Effector memory CD4-positive, alpha-beta T cell (primary cell): ENCODE data around the gene ARHGEF1.

Experiments
- DNase-seq, 3 donors: peaks; one replicate each; pipeline ENCODE4 v3.0.0-alpha.2; 2020
- H3K27ac ChIP-seq: 2 replicates; pipeline ENCODE4 v1.7.0; 2013; ENCODE audit warnings: mild to moderate bottlenecking, low read length, moderate library complexity; ENCODE audit not compliant: insufficient read depth, poor library complexity, severe bottlenecking
- H3K27me3 ChIP-seq: replicated peaks from 2 replicates; pipeline ENCODE4 v1.7.0; 2013; ENCODE audit warnings: mild to moderate bottlenecking, low read length; ENCODE audit not compliant: insufficient read depth, control insufficient read depth, poor library complexity, severe bottlenecking
- H3K36me3 ChIP-seq: 2 replicates; pipeline ENCODE4 v1.7.0; 2013; ENCODE audit warnings: mild to moderate bottlenecking, low read length, moderate library complexity; ENCODE audit not compliant: control insufficient read depth, insufficient read depth
- H3K4me1 ChIP-seq: 2 replicates; pipeline ENCODE4 v1.7.0; 2013; ENCODE audit warnings: low read length, mild to moderate bottlenecking; ENCODE audit not compliant: control insufficient read depth, insufficient read depth, poor library complexity, severe bottlenecking
- H3K4me3 ChIP-seq: 2 replicates; pipeline ENCODE4 v1.7.0; 2013; ENCODE audit warnings: low read length, low read depth, mild to moderate bottlenecking; ENCODE audit not compliant: insufficient read depth, poor library complexity, severe bottlenecking
- H3K9me3 ChIP-seq: 2 replicates; pipeline ENCODE4 v1.7.0; 2013; ENCODE audit warnings: mild to moderate bottlenecking, low read length, moderate library complexity; ENCODE audit not compliant: control insufficient read depth

ARHGEF1 gene

DNA sequence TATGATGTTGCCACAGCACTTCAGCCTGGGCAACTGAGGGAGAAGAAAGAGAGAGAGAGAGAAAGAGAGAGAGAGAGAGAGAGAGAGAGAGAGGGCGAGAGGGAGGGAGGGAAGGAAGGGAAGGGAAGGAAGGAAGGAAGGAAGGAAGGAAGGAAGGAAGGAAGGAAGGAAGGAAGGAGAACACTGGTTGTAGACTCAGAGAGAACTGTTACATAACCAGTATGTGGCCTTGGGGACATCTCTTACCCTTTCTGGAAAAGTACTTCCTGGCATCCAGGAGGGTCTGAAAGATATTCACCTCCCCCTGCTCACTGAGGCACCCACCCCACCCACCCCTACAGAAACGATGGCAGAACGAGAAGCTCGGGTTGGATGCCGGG, 2.7 kb upstream of the ARHGEF1 start:
- Histone ChIP-seq H3K4me3 (no peak overlapping the region), H3K36me3 (no peaks in the 10 kb centered on the region), H3K4me1 (peaks cover 78% of the 10 kb centered on the region), H3K27me3 (no peaks in the 10 kb centered on the region), H3K27ac (peak overlapping the region; percentile 7), H3K9me3 (no peaks in the 10 kb centered on the region)
- no peak for DNase-seq

GRCh38 chr19:41883463-41883820, 458 bp downstream of the ARHGEF1 start:
- Histone ChIP-seq H3K27ac (peak overlapping the region; percentile 92), H3K4me1 (peaks cover 77% of the 10 kb centered on the region), H3K4me3 (peak overlapping the region; percentile 80)

DNA sequence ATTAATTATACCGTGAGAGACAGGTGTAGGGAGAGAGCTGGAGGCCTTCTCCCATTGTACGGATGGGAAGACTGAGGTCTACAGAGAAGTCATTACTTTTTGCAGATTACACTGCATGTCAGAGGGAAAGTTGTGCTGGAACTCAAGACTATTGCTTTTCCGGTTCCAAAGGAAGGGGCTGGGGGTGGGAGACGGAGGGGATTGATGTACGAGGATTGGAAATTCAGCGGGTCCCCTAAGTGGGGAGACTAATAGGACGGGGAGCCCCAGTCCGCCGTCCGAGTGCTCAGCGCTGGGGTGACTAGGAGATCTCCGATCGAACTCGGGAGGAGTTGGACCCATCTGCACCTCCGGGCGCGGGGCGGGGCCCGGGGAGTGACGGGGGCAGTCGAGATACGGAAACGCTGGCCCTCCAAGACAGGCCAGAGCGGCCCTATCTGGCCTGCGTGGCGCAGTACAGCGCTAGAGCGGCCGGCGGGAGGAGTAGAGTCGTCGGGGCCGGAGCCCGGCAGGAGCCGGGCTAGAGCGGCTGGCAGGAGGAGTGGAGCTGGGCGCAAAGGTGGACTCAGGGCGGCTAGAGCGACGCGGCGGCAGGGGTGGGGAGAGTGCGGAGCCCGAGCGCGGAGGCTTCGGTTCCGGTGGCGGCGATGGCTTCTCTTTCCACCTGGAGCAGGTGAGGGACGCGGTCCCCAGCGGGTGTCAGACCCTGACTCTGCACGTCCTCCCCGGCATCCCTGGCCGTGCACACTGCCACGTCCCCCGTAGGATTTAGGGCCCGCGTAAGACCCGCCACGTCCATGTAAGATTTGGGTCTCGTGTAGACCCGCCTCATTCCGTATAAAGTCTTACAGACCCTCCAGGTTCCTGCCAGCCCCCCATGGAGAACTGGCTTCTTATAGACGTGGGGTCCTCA, 1.1 kb downstream of the ARHGEF1 start:
- peak; percentile 69 to 76 (median 73) for DNase-seq
- Histone ChIP-seq H3K4me1 (peaks cover 77% of the 10 kb centered on the region), H3K36me3 (peaks cover 7% of the 10 kb centered on the region), H3K27me3 (no peaks in the 10 kb centered on the region), H3K9me3 (no peaks in the 10 kb centered on the region), H3K27ac (peak overlapping the region; percentile 92), H3K4me3 (peak overlapping the region; percentile 80)

More at GRCh38 chr19:41883463-41883820, 458 bp downstream of the ARHGEF1 start:
- Histone ChIP-seq H3K36me3 (peaks cover 3% of the 10 kb centered on the region), H3K27me3 (no peaks in the 10 kb centered on the region), H3K9me3 (no peaks in the 10 kb centered on the region)
- DNase-seq: no peak

DNA sequence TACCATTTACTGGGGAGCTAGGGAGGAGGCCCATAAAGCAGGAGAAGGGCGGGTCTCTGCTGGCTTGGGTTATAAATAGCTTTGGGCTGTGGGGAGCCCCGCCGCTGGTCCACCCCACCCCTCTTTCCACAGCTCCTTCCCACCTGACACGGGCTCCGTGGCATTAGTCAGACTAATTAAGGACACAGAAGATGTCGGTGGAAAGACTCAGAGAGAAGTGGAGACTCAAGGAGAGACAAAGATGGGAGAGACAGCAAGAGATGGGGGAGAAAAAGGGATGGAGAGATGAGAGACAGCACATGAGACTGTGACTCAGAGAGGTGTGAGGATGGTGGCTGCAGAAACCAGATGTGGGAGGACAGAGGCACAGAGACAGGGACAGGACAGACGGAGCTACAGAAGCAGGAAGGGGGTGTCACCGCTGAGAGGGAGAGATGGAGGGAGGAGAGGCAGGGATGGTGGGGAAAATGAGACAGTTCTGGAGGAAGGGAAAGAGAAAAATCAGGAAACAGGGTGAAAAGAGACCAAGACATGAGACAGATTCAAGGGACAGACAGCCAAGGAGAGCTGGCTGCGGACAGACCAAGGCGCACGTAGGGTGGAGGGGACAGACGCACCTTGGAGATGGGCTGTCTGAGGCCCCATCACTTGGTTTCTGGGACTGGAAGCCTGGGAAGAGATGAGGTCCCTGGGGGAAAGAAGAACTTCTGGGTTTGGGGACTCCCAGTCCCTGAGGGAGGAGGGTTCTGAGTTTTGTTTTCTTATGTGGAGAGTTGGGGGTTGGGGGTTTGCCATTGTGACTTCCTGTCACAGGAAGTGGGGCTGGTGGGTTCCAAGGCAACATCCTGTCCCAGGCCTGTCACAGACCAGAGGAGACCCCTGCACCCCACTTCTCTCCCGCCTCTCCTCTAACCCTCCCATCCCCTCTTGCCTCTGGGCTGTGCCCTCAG, 4.1 kb downstream of the ARHGEF1 start:
- no peaks in the 10 kb centered on the region for H3K9me3 ChIP-seq
- H3K27me3 ChIP-seq: no peaks in the 10 kb centered on the region
- peak overlapping the region; percentile 92 for H3K27ac ChIP-seq
- H3K36me3 ChIP-seq: peaks cover 28% of the 10 kb centered on the region
- H3K4me3 ChIP-seq: peak overlapping the region; percentile 64
- peaks cover 68% of the 10 kb centered on the region for H3K4me1 ChIP-seq
- DNase-seq: peak; percentile 53 to 64 (median 55)

DNA sequence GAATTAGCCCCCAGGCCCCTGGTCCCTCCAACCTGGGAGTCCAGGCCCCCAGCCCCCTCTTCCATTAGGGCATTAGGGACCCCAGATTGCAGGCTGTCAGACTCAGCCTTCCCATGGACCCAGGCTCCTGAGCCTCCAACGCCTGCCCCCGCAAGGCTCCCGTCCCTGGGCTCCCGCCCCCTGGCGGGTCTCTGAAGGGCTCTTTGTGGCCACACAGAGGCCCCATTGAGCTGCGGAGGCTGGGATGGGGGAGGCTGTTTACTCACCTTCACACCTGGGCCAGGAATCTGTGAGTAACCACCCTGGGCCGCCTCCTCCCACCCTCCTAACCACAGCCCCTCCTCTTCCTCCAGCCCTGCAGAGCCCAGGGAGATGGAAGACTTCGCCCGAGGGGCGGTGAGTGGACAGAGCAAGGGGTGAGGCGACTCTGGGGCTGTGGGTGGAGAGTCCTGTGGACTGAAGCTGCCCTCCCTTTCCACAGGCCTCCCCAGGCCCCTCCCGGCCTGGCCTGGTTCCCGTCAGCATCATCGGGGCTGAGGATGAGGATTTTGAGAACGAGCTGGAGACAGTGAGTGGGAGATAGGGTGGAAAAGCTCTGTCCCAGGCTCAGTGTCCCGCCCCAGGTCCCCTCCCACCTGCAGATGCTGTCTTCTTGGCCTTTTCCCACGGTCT, 4.9 kb downstream of the ARHGEF1 start:
- H3K4me1 ChIP-seq: peaks cover 70% of the 10 kb centered on the region
- peaks cover 37% of the 10 kb centered on the region for H3K36me3 ChIP-seq
- DNase-seq: peak; percentile 69 to 82 (median 82)
- H3K27me3 ChIP-seq: no peaks in the 10 kb centered on the region
- peak overlapping the region; percentile 64 for H3K4me3 ChIP-seq
- no peaks in the 10 kb centered on the region for H3K9me3 ChIP-seq
- H3K27ac ChIP-seq: peak overlapping the region; percentile 92

GRCh38 chr19:41888926-41889325, 5.9 kb downstream of the ARHGEF1 start:
- no peak for DNase-seq
- no peak overlapping the region for H3K4me3 ChIP-seq
- peaks cover 42% of the 10 kb centered on the region for H3K36me3 ChIP-seq
- peaks cover 73% of the 10 kb centered on the region for H3K4me1 ChIP-seq
- H3K9me3 ChIP-seq: no peaks in the 10 kb centered on the region
- H3K27me3 ChIP-seq: no peaks in the 10 kb centered on the region
- peak overlapping the region; percentile 92 for H3K27ac ChIP-seq

DNA sequence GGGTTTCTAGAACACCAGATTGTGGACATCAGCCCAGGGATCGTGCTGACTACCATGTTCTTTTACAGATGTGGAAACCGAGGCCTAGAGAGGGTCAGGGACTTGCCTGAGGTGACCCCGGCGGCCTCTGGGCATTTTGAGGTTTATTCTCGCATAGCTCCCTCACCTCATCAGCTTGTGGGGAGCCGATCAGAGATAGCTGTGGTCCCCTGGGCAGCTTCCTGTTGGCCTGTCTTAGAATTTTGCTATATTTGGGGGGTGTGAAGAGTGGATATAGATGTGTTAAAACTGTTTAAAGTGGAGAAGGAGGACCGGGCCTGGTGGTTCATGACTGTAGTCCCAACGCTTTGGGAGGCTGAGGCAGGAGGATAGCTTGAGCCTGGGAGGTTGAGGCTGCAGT, 6.9 kb downstream of the ARHGEF1 start:
- Histone ChIP-seq H3K27ac (peak overlapping the region; percentile 4), H3K9me3 (no peaks in the 10 kb centered on the region), H3K27me3 (no peaks in the 10 kb centered on the region), H3K4me3 (no peak overlapping the region), H3K36me3 (peaks cover 51% of the 10 kb centered on the region), H3K4me1 (peaks cover 72% of the 10 kb centered on the region)
- DNase-seq: no peak

DNA sequence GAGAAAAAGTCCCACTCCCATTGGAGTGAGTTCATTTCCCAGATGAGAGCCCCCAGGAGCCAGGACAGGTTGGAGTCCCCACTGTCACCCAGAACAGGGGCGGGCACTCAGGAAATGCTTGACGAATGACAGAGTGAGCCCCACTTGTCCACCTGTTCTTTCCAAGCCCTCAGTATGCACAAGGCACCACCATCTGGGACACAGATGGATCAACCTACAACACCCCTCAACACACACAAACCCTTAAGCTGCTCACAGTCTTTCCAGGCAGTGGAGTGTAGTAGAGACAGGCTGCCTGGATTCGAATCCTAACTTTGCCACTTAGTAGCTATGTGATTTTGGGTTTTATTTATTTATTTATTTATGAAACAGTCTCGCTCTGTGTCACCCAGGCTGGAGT, 8.0 kb downstream of the ARHGEF1 start:
- no peaks in the 10 kb centered on the region for H3K27me3 ChIP-seq
- no peak for DNase-seq
- H3K4me3 ChIP-seq: no peak overlapping the region
- no peak overlapping the region for H3K27ac ChIP-seq
- no peaks in the 10 kb centered on the region for H3K9me3 ChIP-seq
- H3K4me1 ChIP-seq: peaks cover 68% of the 10 kb centered on the region
- H3K36me3 ChIP-seq: peaks cover 62% of the 10 kb centered on the region

GRCh38 chr19:41892173-41892902, 9.4 kb downstream of the ARHGEF1 start:
- DNase-seq: no peak
- no peaks in the 10 kb centered on the region for H3K27me3 ChIP-seq
- H3K4me1 ChIP-seq: peaks cover 57% of the 10 kb centered on the region
- H3K36me3 ChIP-seq: peaks cover 74% of the 10 kb centered on the region
- H3K9me3 ChIP-seq: no peaks in the 10 kb centered on the region
- peak overlapping the region; percentile 45 for H3K27ac ChIP-seq
- no peak overlapping the region for H3K4me3 ChIP-seq
